ELR (cell line): Measurements from ENCODE around the gene OPRD1.
"Not testable (repeated sequence)": the region's sequence is repeated elsewhere in the genome, so short reads cannot be mapped to it uniquely, and the experiment has no call there.

Experiments used
- DNase-seq: peaks from one replicate; pipeline ENCODE4 v3.0.0-alpha.2; 2015; ENCODE audit warnings: low read depth

The OPRD1 gene

DNA sequence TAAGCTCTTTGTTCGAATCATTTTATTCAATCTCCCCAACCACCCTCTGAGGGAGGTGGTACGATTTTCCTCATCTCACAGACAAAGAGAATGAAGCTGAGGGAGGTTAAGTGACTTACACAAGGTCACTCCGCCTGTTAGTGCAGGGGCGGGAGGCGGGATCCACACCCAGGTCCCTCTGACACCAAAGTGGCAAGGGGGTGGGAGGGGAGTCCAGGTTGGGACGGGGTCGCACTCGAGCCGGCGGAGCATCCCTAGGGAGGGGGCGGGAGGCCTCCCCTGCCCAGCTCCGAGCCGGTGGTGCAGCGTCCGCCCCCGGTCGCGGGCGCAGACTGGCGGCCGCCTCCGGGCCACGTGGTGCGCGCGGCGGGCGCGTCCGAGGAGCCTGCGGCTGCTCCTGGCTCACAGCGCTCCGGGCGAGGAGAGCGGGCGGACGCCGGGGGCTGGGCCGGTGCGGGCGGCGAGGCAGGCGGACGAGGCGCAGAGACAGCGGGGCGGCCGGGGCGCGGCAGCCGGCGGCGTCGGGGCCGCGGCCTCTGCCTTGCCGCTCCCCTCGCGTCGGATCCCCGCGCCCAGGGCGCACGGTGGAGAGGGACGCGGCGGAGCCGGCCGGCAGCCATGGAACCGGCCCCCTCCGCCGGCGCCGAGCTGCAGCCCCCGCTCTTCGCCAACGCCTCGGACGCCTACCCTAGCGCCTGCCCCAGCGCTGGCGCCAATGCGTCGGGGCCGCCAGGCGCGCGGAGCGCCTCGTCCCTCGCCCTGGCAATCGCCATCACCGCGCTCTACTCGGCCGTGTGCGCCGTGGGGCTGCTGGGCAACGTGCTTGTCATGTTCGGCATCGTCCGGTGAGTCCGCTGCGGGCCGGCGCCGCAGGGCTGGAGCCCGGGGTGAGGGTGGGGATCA lies at the start of gene OPRD1:
Gene OPRD1 (plus strand): TSS at position 405 of the 903 bp plus-strand sequence. CDS start 214 bp downstream, at position 619.
- no peak for DNase-seq

DNA sequence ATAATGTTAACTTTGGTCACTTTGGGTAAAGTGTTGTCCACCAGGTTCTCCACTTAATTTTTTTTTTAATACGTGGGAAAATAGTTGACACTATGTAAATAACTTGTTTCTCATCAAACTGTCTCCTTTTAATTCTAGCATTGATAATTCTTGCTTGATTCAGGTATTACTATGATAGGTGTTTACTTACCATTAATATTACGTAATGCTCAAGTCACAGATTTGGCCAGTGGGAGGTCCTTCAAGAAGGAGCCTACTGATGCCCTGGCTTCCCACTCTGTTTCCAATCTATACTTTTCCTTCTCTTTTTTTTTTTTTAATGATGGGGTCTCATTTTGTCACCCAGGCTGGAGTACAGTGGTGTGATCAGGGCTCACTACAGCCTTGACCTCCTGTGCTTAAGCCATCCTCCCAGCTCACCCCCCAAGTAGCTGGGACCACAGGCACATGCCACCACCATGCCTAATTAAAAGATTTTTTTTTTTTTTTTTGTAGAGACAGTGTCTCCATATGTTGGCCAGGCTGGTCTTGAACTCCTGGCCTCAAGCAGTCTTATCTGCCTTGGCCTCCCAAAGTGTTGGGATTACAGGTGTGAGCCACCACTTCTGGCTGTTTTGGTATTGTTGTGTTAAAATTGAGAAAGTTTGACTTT lies 45.3 kb upstream of the OPRD1 start:
- no peak for DNase-seq

- no peak for DNase-seq
Measured at GRCh38 chr1:28770601-28771165, 41.3 kb upstream of the OPRD1 start.

DNA sequence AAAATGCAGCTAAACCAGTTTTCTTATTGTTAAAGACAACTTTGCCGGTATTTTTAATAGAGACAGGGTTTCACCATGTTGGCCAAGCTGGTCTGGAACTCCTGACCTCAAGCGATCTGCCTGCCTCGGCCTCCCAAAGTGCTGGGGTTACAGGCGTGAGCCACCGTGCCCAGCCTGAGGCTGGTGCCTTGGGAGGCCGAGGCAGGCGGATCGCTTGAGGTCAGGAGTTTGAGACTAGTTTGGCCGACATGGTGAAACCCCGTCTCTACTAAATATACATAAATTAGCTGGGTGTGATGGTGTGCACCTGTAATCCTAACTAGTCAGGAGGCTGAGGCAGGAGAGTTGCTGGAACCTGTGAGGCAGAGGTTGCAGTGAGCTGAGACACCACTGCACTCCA lies 40.0 kb upstream of the OPRD1 start:
- not testable (repeated sequence) for DNase-seq

GRCh38 chr1:28773105-28773504 lies 38.9 kb upstream of the OPRD1 start:
- no peak for DNase-seq

GRCh38 chr1:28775121-28775942 lies 36.6 kb upstream of the OPRD1 start:
- DNase-seq: no peak

DNA sequence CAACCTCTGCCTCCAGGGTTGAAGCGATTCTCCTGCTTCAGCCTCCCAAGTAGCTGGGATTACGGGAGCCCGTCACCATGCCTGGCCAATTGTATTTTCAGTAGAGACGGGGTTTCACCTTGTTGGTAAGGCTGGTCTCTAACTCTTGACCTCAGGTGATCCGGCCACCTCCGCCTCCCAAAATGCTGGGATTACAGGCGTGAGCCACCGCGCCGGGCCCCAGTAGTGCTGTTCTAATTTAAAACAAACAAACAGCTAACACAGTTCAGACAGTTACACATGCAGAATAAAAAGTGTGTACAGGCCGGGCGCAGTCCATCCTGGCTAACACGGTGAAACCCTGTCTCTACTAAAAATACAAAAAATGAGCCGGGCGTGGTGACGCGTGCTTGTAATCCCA lies 35.6 kb upstream of the OPRD1 start:
- no peak for DNase-seq

- DNase-seq: no peak
Measured at GRCh38 chr1:28778021-28778420, 33.9 kb upstream of the OPRD1 start.

GRCh38 chr1:28779751-28780408 lies 32.1 kb upstream of the OPRD1 start:
- DNase-seq: no peak

DNA sequence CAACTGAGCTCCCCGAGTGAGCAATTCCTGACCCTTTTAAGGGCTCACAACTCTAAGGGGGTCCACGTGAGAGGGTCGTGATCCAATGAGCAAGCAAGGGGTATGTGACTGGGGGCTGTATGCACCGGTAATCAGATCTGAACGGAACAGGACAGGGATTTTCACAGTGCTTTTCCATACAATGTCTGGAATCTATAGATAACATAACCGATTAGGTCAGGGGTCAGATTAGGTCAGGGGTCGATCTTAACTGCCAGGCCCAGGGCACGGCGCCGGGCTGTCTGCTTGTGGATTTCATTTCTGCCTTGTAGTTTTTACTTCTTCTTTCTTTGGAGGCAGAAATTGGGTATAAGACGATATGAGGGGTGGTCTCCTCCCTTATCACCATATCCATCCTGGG lies 30.7 kb upstream of the OPRD1 start:
- no peak for DNase-seq

- DNase-seq: no peak
Measured at GRCh38 chr1:28782011-28782410, 30.0 kb upstream of the OPRD1 start.

GRCh38 chr1:28783363-28783762 lies 28.6 kb upstream of the OPRD1 start:
- no peak for DNase-seq

- DNase-seq: no peak
Measured at GRCh38 chr1:28789412-28789811, 22.6 kb upstream of the OPRD1 start.

GRCh38 chr1:28789816-28790215 lies 22.2 kb upstream of the OPRD1 start:
- DNase-seq: no peak

DNA sequence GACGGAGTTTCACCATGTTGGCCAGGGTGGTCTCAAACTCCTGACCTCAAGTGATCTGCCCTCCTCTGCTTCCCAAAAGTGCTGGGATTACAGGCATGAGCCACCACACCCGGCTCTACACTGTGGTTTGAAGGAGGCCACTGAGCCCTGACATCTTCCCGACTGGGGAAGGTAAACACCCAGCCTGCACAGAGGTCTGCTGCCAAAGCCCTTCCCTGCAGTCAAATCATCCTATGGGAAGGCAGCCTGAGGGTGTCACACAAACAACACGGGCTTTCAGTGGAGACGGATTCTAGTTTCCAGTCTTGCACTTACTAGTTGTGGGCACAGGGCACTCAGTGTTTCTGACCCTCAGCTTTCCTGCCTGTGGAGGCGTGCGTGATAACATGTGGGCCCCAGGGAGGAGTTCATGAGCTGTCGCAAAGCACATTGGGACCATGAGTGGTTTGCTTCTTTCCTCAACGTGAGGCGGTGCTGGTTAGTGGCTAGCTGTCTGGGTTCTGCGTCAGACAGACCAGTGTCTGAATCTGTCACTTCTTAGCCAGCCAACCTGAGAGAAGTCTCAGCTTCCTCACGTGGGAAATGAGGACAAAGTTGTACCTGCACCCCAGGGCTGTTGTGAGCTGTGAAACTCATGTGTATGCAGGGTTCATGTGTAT lies 21.5 kb upstream of the OPRD1 start:
- DNase-seq: no peak

GRCh38 chr1:28791929-28792328 lies 20.0 kb upstream of the OPRD1 start:
- not testable (repeated sequence) for DNase-seq

DNA sequence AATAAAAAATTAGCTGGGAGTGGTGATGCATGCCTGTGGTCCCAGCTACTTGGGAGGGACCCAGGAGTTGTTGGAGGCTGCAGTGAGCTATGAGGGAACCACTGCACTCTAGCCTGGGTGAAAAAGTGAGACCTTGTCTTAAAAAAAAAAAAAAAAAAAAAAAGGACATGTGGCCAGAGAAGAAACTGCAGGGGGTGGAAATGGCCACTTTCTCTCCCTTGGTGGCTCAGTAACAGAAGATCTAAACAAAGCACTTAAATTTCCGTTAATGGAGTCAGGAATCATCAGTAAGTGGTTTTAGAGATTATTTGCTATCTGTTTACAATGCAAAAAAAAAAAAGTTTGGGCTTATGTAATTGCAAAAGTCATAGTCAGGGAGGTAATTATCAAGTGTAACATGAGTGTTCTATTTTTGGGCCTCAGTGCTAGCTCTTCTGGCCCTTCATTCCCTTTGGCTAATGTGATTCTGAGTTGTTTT lies 19.3 kb upstream of the OPRD1 start:
- no peak for DNase-seq

DNA sequence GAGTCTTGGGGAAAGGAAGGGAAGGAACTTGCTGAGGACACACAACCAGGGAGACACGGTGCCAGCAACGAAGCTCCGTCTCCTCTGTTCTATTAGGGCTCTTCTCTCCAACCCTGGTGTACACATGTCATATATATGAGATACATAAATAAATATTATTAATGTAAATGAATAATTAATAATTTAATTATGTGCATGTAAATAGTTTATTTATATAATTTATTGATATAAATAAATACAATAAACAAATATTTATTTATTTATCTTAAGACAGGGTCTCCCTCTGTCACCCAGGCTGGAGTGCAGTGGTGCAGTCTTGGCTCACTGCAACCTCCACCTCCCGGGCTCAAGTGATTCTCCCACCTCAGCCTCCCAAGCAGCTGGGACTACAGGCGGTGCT lies 17.4 kb upstream of the OPRD1 start:
- not testable (repeated sequence) for DNase-seq

- no peak for DNase-seq
Measured at GRCh38 chr1:28796352-28797211, 15.4 kb upstream of the OPRD1 start.

DNA sequence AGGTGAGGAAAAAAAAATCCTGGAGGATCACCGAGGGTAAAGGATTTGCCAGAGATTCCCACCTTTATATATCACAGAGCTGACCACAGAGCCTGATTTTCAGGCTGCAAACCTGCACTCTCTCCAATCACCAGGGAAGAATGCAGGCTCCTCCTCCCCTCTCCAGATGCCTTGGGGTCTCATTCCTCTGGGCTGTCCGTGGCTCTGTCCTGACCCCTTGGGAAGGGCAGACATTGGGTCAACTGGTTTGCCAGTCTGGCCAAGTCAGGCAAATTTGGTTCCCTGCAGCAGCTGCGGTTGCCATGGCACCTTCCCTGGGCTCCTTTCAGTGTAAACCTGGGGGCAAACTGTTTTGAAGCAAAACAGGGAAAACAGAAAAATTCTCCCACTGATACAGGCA lies 11.6 kb upstream of the OPRD1 start:
- DNase-seq: no peak
